ENCODE results near the gene PCNX1. TPM values are rescaled to one million over a fixed set of nuclear protein-coding genes. Genes with fewer than 3 reads are reported as not detected.

Gene PCNX1
- total RNA-seq, 1 experiment from 2014 or later, result 48.0 TPM

- Histone ChIP-seq H3K4me2 (ENCODE audit: insufficient read depth, insufficient read length, low read length) (no peak overlapping the region), H2AFZ (ENCODE audit: low read length) (no peak overlapping the region), H3K9ac (ENCODE audit: extremely low read depth, insufficient read length, low read length) (no peak overlapping the region), H3K27ac (ENCODE audit: insufficient read length, low read depth, low read length) (no peak overlapping the region), H3K14ac (ENCODE audit: insufficient read depth, low read length) (no peak overlapping the region), H3K4ac (ENCODE audit: low read depth, low read length) (no peak overlapping the region), H3T11ph (ENCODE audit: low read length) (no peak overlapping the region), H4K5ac (ENCODE audit: insufficient read length, low read depth, low read length) (no peak overlapping the region), H3K27me3 (ENCODE audit: insufficient read depth, low read length) (no peaks in the 10 kb centered on the region), H3K23ac (ENCODE audit: insufficient read length, low read depth, low read length) (no peak overlapping the region), H2AK5ac (ENCODE audit: insufficient read length, low read length) (no peak overlapping the region), H4K20me1 (ENCODE audit: control insufficient read depth, insufficient read depth, insufficient read length) (no peaks in the 10 kb centered on the region), H3K18ac (ENCODE audit: insufficient read length, low read depth, low read length) (no peak overlapping the region), H3K23me2 (ENCODE audit: insufficient read length, low read depth, low read length, poor library complexity, severe bottlenecking) (no peaks in the 10 kb centered on the region), H3K9me3 (ENCODE audit: control insufficient read depth, low read depth, low read length) (no peaks in the 10 kb centered on the region), H2BK12ac (ENCODE audit: insufficient read length, low read depth, low read length) (no peak overlapping the region), H3K56ac (ENCODE audit: insufficient read length, low read depth, low read length) (no peak overlapping the region), H2BK120ac (ENCODE audit: low read depth, low read length, poor library complexity, severe bottlenecking) (no peak overlapping the region), H3K79me2 (ENCODE audit: insufficient read depth, low read length) (no peaks in the 10 kb centered on the region), H2BK5ac (ENCODE audit: insufficient read length, low read length) (no peak overlapping the region), H3K79me1 (ENCODE audit: insufficient read depth, low read depth, low read length, poor library complexity, severe bottlenecking) (no peaks in the 10 kb centered on the region), H2BK15ac (ENCODE audit: low read depth, low read length) (no peak overlapping the region), H4K8ac (replicated peaks; ENCODE audit: insufficient read length, low read depth, low read length) (no peak overlapping the region), H3K4me1 (ENCODE audit: insufficient read depth, low read length) (no peaks in the 10 kb centered on the region; the same call in 1 of the 2 replicates), H2BK20ac (ENCODE audit: low read depth, low read length, poor library complexity, severe bottlenecking) (no peak overlapping the region), H4K91ac (ENCODE audit: insufficient read length, low read depth, low read length) (no peak overlapping the region)
- Mint-ChIP-seq H3K4me3 (no peak overlapping the region), H3K27me3 (ENCODE audit: low read depth) (no peaks in the 10 kb centered on the region), H3K9me3 (no peaks in the 10 kb centered on the region), H3K27ac (no peak overlapping the region), H3K4me1 (no peaks in the 10 kb centered on the region), H3K36me3 (ENCODE audit: insufficient read depth in 1 of 3, low read depth in 3 of 3) (peaks cover 3 to 14% (median 14%) of the 10 kb centered on the region in 3 experiments; a peak in 6 of 7 replicates)
- WGBS (ENCODE audit: extremely low coverage, insufficient read length, low lambda C conversion rate), result no CpG with 5 or more reads among the region's 13 CpGs
- no peak for TF ChIP-seq CTCF (conservative IDR thresholded peaks at IDR 0.05)
- DNase-seq, result no peak
Observed at GRCh38 chr14:71003156-71003555, 95.9 kb downstream of the PCNX1 start.

Data from H9 (cell line).